WI38 (cell line): Measurements from ENCODE around the gene RHBDL3.

ENCODE experiments used
- H3K4me3 ChIP-seq: 2 replicates; pipeline ENCODE4 v1.5.1; 2011; ENCODE audit warnings: low read depth, mild to moderate bottlenecking, control low read depth, low read length
- CTCF ChIP-seq: IDR thresholded peaks from 2 replicates; pipeline ENCODE4 v1.5.1; 2012; ENCODE audit warnings: low read depth, mild to moderate bottlenecking, control low read depth, low read length

The RHBDL3 gene

GRCh38 chr17:32275060-32276042 lies 9.7 kb downstream of the RHBDL3 start:
- H3K4me3 ChIP-seq, result no peak overlapping the region
- TF ChIP-seq CTCF, result no peak

- no peak for TF ChIP-seq CTCF
Observed at GRCh38 chr17:32276171-32276601, 10.6 kb downstream of the RHBDL3 start.

GRCh38 chr17:32277284-32277683 lies 11.7 kb downstream of the RHBDL3 start:
- H3K4me3 ChIP-seq, result no peak overlapping the region
- TF ChIP-seq CTCF, result no peak

More at GRCh38 chr17:32276171-32276601, 10.6 kb downstream of the RHBDL3 start:
- no peak overlapping the region for H3K4me3 ChIP-seq

- no peak for TF ChIP-seq CTCF
- no peak overlapping the region for H3K4me3 ChIP-seq
Observed at GRCh38 chr17:32278815-32279214, 13.2 kb downstream of the RHBDL3 start.

- no peak for TF ChIP-seq CTCF
- no peak overlapping the region for H3K4me3 ChIP-seq
Observed at GRCh38 chr17:32279891-32280716, 14.5 kb downstream of the RHBDL3 start.

- no peak overlapping the region for H3K4me3 ChIP-seq
- no peak for TF ChIP-seq CTCF
Observed at GRCh38 chr17:32281011-32281451, 15.4 kb downstream of the RHBDL3 start.
